ENCODE data around the gene TBC1D22A.

- TF ChIP-seq, protein P1, sequence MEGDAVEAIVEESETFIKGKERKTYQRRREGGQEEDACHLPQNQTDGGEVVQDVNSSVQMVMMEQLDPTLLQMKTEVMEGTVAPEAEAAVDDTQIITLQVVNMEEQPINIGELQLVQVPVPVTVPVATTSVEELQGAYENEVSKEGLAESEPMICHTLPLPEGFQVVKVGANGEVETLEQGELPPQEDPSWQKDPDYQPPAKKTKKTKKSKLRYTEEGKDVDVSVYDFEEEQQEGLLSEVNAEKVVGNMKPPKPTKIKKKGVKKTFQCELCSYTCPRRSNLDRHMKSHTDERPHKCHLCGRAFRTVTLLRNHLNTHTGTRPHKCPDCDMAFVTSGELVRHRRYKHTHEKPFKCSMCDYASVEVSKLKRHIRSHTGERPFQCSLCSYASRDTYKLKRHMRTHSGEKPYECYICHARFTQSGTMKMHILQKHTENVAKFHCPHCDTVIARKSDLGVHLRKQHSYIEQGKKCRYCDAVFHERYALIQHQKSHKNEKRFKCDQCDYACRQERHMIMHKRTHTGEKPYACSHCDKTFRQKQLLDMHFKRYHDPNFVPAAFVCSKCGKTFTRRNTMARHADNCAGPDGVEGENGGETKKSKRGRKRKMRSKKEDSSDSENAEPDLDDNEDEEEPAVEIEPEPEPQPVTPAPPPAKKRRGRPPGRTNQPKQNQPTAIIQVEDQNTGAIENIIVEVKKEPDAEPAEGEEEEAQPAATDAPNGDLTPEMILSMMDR (IDR thresholded peaks at IDR 0.05) = no peak
- TF ChIP-seq EZH2 (IDR thresholded peaks at IDR 0.05) (no peak), EZH2phosphoT487 (IDR thresholded peaks at IDR 0.05) (no peak)
These were observed 28.8 kb downstream of the TBC1D22A start for GRCh38 chr22:46791201-46791731.

Measured in neural progenitor cell (in vitro differentiated cells).